Omental fat pad (tissue), 4 donors: ENCODE data around the gene UXS1. TPM values are rescaled to one million over a fixed set of nuclear protein-coding genes. Genes with fewer than 3 reads are reported as not detected.

ENCODE experiments used
- ATAC-seq: fragments of 150-250 bp; one replicate; pipeline ENCODE4 v1.9.1; 2016; ENCODE audit warnings: mild to moderate bottlenecking, moderate library complexity; ENCODE audit not compliant: low FRiP score
- DNase-seq: peaks from one replicate; pipeline ENCODE4 v3.0.0-alpha.2; 2019; ENCODE audit warnings: low spot score
- CTCF ChIP-seq, 3 donors: fragments of 450-650 bp; IDR thresholded peaks; one replicate each; pipeline ENCODE4 v1.5.1; 2016 to 2017; ENCODE audit warnings: antibody characterized with exemption in 3 of 3, mild to moderate bottlenecking in 3 of 3, moderate library complexity in 2 of 3
- total RNA-seq, 4 donors: library from RNA; depleted of rRNA; stranded (reverse); fragments of >200 nt; gene quantifications; one replicate each; pipeline ENCODE4 v1.1.0, GENCODE V29; 2016

The UXS1 gene
- total RNA-seq, 4 donors from 2014 or later: 29.2 to 79.4 (median 38.5) TPM

DNA sequence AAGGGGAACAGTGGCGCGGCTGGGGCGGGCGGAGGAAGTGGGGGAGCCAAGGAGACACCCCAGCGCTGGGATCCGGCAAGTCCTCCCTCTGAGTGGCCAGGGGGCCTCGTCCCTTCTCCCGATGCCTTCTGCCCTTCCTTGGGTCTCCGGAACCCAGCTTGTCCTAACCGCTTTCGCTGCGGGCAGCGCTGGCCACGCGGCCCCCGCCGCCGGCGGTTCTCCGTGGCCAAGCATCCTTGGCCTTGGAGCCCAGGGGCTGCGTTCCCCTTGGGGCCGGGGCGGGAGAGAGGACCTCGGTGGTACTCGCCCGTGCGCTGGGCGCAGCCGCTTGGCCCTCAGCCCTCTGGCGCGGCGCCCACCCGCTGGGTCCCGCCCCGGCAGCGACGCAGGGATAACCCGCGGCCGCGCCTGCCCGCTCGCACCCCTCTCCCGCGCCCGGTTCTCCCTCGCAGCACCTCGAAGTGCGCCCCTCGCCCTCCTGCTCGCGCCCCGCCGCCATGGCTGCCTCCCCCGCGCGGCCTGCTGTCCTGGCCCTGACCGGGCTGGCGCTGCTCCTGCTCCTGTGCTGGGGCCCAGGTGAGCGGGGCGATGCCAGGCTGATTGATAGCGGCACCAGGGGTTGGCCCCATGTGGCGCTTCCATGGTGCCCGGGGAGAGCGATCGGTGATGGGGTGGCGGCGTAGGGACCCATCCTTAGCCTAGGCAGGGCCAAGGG is 128.7 kb downstream of the UXS1 start:
- no peak for DNase-seq
- peak; percentile 61 for ATAC-seq
- no peak for TF ChIP-seq CTCF (IDR thresholded peaks at IDR 0.05)

GRCh38 chr2:106063181-106063580 is 130.9 kb downstream of the UXS1 start:
- no peak for DNase-seq
- no peak for TF ChIP-seq CTCF (IDR thresholded peaks at IDR 0.05)
- no peak for ATAC-seq

GRCh38 chr2:106062627-106063026 is 131.5 kb downstream of the UXS1 start:
- no peak for ATAC-seq
- DNase-seq: no peak
- no peak for TF ChIP-seq CTCF (IDR thresholded peaks at IDR 0.05)

DNA sequence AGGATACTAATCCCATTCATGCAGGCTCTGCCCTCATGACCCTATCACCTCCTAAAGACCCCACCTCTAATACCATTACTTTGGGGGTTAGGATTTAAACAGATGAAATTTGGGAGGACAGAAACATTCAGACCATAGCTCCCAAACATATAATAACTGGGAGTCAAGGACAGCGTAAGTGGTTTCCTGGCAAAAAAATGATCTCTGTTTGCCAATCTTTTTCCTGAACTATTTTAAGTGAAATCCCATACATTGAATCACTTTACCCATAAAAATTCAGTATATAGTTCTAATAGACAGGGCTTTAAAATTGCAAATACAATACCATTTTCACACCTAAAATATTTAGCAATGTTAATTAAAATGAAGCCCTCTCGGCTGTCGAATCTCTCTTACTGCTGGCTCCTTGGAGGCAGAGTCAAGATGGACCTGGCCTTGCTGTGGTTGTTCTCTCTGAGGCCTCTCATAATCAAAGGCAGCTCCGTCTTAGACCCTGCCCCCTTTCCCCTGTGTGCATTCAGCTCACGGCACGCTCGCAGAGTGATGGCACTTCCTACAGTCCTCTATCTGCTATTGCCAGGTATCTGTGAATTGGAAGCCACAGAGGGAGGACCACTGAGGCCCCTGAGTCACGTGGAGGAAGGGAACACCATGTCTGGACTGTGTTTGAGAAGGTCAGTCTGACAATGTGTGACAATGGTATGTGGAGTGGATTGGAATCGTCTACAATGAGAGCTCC is 132.3 kb downstream of the UXS1 start:
- ATAC-seq (no peak), DNase-seq (no peak)
- no peak for TF ChIP-seq CTCF (IDR thresholded peaks at IDR 0.05)

DNA sequence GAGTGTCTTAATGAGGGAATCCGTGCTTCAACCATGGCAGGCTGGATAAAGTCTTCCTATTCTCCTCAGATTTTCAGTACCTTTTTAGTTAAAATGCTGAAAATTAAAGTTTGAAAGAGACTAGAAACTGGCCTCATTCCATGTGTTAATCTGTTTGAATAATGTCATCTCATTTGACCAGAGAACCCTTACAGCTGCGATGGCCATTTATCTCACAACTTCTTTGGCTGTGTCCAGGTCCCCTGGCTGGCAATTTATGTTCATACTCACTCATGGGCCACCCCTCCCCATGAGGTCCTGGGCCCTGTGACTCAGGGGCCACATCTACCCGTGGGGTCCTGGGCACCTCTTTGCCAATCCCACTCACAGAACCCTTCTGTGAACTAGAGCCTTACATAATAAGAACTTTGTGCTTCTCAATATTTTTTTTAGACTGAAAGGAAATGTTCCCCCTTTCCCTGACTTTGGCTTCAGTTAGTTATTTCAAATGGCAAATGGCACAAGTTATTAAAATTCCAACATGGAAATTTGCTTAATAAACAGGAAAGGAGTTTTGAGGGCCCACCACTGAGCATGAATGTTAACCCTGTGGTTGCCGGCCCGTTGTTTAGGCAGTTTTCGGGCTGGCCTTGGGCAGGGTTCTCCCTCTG is 134.6 kb downstream of the UXS1 start:
- DNase-seq (no peak), ATAC-seq (no peak)
- TF ChIP-seq CTCF (IDR thresholded peaks at IDR 0.05): no peak

DNA sequence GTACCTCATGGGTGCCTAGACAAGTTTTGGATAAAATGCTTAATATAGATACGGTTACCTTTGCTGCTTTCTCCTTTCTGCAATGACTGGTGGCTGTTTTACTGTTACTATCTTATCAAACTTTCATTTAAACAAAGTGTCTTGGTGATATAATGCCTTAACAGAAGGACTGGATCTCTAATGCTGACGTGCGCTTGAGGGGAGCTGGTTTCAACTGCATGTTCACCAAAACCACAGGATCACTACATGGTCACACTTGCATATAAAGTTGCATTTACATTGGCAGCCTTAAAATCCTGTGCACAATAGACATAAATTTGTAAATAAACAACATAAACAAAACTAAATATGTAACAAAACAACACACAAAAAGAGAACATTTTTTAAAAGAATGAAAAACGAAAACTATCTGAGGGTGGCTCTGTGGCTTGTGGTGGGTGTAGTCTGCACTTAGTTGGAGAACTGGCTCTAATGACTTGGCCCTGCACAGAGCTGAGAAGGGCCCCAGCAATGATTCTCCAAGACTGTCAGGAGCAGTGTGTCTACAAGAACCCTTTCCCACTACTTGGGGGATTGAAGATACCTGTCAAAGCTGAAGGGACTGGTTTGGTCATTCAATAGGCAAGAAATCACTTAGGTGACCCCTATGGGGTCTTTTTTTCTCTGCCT is 135.5 kb downstream of the UXS1 start:
- TF ChIP-seq CTCF (IDR thresholded peaks at IDR 0.05): no peak
- ATAC-seq (no peak), DNase-seq (no peak)
